Thymus (tissue), 11 donors: ENCODE results near the gene LEF1. TPM values are rescaled to one million over a fixed set of nuclear protein-coding genes. Genes with fewer than 3 reads are reported as not detected.

ENCODE experiments used
- DNase-seq, 9 donors: peaks; one replicate each; pipeline ENCODE4 v3.0.0-alpha.2; 2013; ENCODE audit warnings: low spot score in 9 of 9, low read depth in 6 of 9, missing footprints in 1 of 9
- H3K27ac ChIP-seq, 2 donors: one replicate each; pipeline ENCODE4 v1.5.1; 2013; ENCODE audit warnings: control low read depth in 1 of 2, low read depth in 1 of 2, low read length in 1 of 2, mild to moderate bottlenecking in 1 of 2, moderate library complexity in 1 of 2
- H3K27me3 ChIP-seq, 2 donors: one replicate each; pipeline ENCODE4 v1.5.1; 2013; ENCODE audit warnings: low read length in 1 of 2; ENCODE audit not compliant: control insufficient read depth in 2 of 2, insufficient read depth in 1 of 2
- H3K36me3 ChIP-seq, 2 donors: one replicate each; pipeline ENCODE4 v1.5.1; 2013; ENCODE audit warnings: low read length in 1 of 2, mild to moderate bottlenecking in 1 of 2, moderate library complexity in 1 of 2; ENCODE audit not compliant: control insufficient read depth in 2 of 2, insufficient read depth in 2 of 2
- H3K4me1 ChIP-seq, 2 donors: one replicate each; pipeline ENCODE4 v1.5.1; 2013; ENCODE audit warnings: low read length in 2 of 2; ENCODE audit not compliant: control insufficient read depth in 2 of 2, insufficient read depth in 2 of 2
- H3K4me3 ChIP-seq, 2 donors: one replicate each; pipeline ENCODE4 v1.5.1; 2013; ENCODE audit warnings: low read length in 2 of 2, control low read depth in 1 of 2, mild to moderate bottlenecking in 1 of 2
- H3K9me3 ChIP-seq, 2 donors: one replicate each; pipeline ENCODE4 v1.5.1; 2013; ENCODE audit warnings: low read length in 1 of 2, mild to moderate bottlenecking in 1 of 2; ENCODE audit not compliant: control insufficient read depth in 2 of 2, insufficient read depth in 1 of 2
- WGBS: extraction: QIAGEN DNeasy Blood & Tissue Kit; methylation state at CpG from one replicate; pipeline ENCODE4 v1.1.7; 2013; 5-methylcytosine and 5-hydroxymethylcytosine counted together
- polyA plus RNA-seq: library from polyadenylated mRNA; stranded (reverse); fragments of 200-250 nt; gene quantifications from one replicate; pipeline ENCODE4 v1.2.3, GENCODE V29; 2013
- total RNA-seq: library from RNA; stranded (reverse); fragments of 120-200 nt; gene quantifications from one replicate; pipeline ENCODE4 v1.2.4, GENCODE V29; 2013
- donor health status: healthy.

Gene LEF1
- total and polyA plus RNA-seq, 2 donors, result 536 to 655 TPM

- under 1% methylated on average over 77 of the region's 77 CpGs for WGBS
- Histone ChIP-seq H3K27ac (peak overlapping the region; percentile 96 to 97), H3K36me3 (peaks cover 0 to 28% of the 10 kb centered on the region in 2 donors), H3K4me3 (peak overlapping the region; percentile 68 to 91), H3K27me3 (peaks cover 0 to 27% of the 10 kb centered on the region in 2 donors), H3K9me3 (no peaks in the 10 kb centered on the region), H3K4me1 (peaks cover 22 to 59% of the 10 kb centered on the region in 2 donors)
- DNase-seq, result peak in 5 of 9 donors; percentile 74 to 93 (median 87)
Observed at GRCh38 chr4:108172753-108173598, 4.2 kb upstream of the LEF1 start.

GRCh38 chr4:108172231-108172752 lies 3.6 kb upstream of the LEF1 start:
- DNase-seq, result peak in 3 of 9 donors; percentile 55 to 70 (median 57)
- WGBS, result under 1% methylated on average over 43 of the region's 43 CpGs
- Histone ChIP-seq H3K4me3 (peak overlapping the region; percentile 68 to 91), H3K9me3 (no peaks in the 10 kb centered on the region), H3K27ac (peak overlapping the region; percentile 96 to 97), H3K36me3 (peaks cover 0 to 21% of the 10 kb centered on the region in 2 donors), H3K27me3 (peaks cover 0 to 30% of the 10 kb centered on the region in 2 donors), H3K4me1 (peaks cover 22 to 55% of the 10 kb centered on the region in 2 donors)

GRCh38 chr4:108171339-108172230 lies 2.9 kb upstream of the LEF1 start:
- H3K27me3 ChIP-seq, result peaks cover 0 to 30% of the 10 kb centered on the region in 2 donors

GRCh38 chr4:108170631-108171338 lies 2.1 kb upstream of the LEF1 start:
- Histone ChIP-seq H3K9me3 (no peaks in the 10 kb centered on the region), H3K36me3 (peaks cover under 1 to 8% of the 10 kb centered on the region in 2 donors), H3K4me1 (peaks cover 22 to 48% of the 10 kb centered on the region in 2 donors), H3K27ac (peak overlapping the region; percentile 75 to 97), H3K27me3 (peaks cover 0 to 36% of the 10 kb centered on the region in 2 donors), H3K4me3 (peak overlapping the region; percentile 68 to 91)
- 5% methylated on average over 8 of the region's 8 CpGs for WGBS
- peak in 2 of 9 donors; percentile 53 to 76 for DNase-seq

More at GRCh38 chr4:108171339-108172230, 2.9 kb upstream of the LEF1 start:
- Histone ChIP-seq H3K36me3 (peaks cover 0 to 14% of the 10 kb centered on the region in 2 donors), H3K27ac (peak overlapping the region; percentile 96 to 97), H3K4me1 (peaks cover 22 to 53% of the 10 kb centered on the region in 2 donors), H3K4me3 (peak overlapping the region; percentile 68 to 91), H3K9me3 (no peaks in the 10 kb centered on the region)
- peak in 6 of 9 donors; percentile 68 to 96 (median 88) for DNase-seq
- 1% methylated on average over 52 of the region's 52 CpGs for WGBS

GRCh38 chr4:108169664-108170063 lies 932 bp upstream of the LEF1 start:
- Histone ChIP-seq H3K27me3 (peaks cover 0 to 36% of the 10 kb centered on the region in 2 donors), H3K27ac (peak overlapping the region; percentile 71 to 97), H3K36me3 (peaks cover 8 to 16% of the 10 kb centered on the region in 2 donors), H3K9me3 (no peaks in the 10 kb centered on the region), H3K4me3 (peak overlapping the region; percentile 68 to 91), H3K4me1 (peaks cover 19 to 40% of the 10 kb centered on the region in 2 donors)
- DNase-seq, result peak in 1 of 9 donors; percentile 54
- WGBS, result 19% methylated on average over 8 of the region's 8 CpGs

GRCh38 chr4:108168160-108168670 lies 517 bp downstream of the LEF1 start:
- Histone ChIP-seq H3K27ac (peak overlapping the region; percentile 95 to 97), H3K27me3 (peaks cover 0 to 36% of the 10 kb centered on the region in 2 donors), H3K36me3 (peaks cover 8 to 23% of the 10 kb centered on the region in 2 donors), H3K9me3 (no peaks in the 10 kb centered on the region), H3K4me3 (peak overlapping the region; percentile 68 to 91), H3K4me1 (peaks cover 10 to 27% of the 10 kb centered on the region in 2 donors)
- DNase-seq, result no peak
- under 1% methylated on average over 30 of the region's 30 CpGs for WGBS

GRCh38 chr4:108166441-108167315 lies 2.1 kb downstream of the LEF1 start:
- WGBS, result under 1% methylated on average over 58 of the region's 58 CpGs
- peaks cover 10 to 22% of the 10 kb centered on the region in 2 donors for H3K4me1 ChIP-seq
- peak overlapping the region; percentile 95 to 97 for H3K27ac ChIP-seq
- no peaks in the 10 kb centered on the region for H3K9me3 ChIP-seq
- peak overlapping the region; percentile 68 to 91 for H3K4me3 ChIP-seq
- peaks cover 12 to 36% of the 10 kb centered on the region in 2 donors for H3K36me3 ChIP-seq
- peaks cover 0 to 29% of the 10 kb centered on the region in 2 donors for H3K27me3 ChIP-seq
- peak in 4 of 9 donors; percentile 73 to 87 (median 74) for DNase-seq
